Chondrocyte (in vitro differentiated cells): ENCODE results near the gene SVIL. TPM values are rescaled to one million over a fixed set of nuclear protein-coding genes. Genes with fewer than 3 reads are reported as not detected.
A peak's percentile ranks its signal among the peaks of the same experiment; 100 is the strongest.

Source experiments
- DNase-seq: peaks from one replicate; pipeline ENCODE4 v3.0.0; 2021; ENCODE audit warnings: mixed read lengths, low spot score
- H3K27ac Mint-ChIP-seq: one replicate; pipeline ENCODE4 v1.8.0; 2021; ENCODE audit warnings: mild to moderate bottlenecking, moderate library complexity, mixed read lengths; ENCODE audit not compliant: unreplicated experiment
- H3K27me3 Mint-ChIP-seq: 2 replicates; pipeline ENCODE4 v1.8.0; 2021; ENCODE audit warnings: low read depth, mixed read lengths
- H3K36me3 Mint-ChIP-seq: 2 replicates; pipeline ENCODE4 v1.8.0; 2021; ENCODE audit warnings: low read depth, mixed read lengths
- H3K4me1 Mint-ChIP-seq: 2 replicates; pipeline ENCODE4 v1.8.0; 2021; ENCODE audit warnings: low read depth, mild to moderate bottlenecking, mixed read lengths
- H3K4me3 Mint-ChIP-seq: one replicate; pipeline ENCODE4 v1.8.0; 2021; ENCODE audit warnings: mild to moderate bottlenecking, moderate library complexity, mixed read lengths; ENCODE audit not compliant: unreplicated experiment
- H3K9me3 Mint-ChIP-seq: 2 replicates; pipeline ENCODE4 v1.8.0; 2021; ENCODE audit warnings: low read depth, mixed read lengths
- total RNA-seq: library from RNA; stranded (reverse); gene quantifications from 3 replicates; pipeline ENCODE4 v1.2.1, GENCODE V29; 2021
- TF ChIP-seq, protein P1 (sequence below): fragments of 200-600 bp; sonication (generic); IDR thresholded peaks from 2 replicates; pipeline ENCODE4 v1.5.0; 2021; ENCODE audit warnings: antibody characterized with exemption, mild to moderate bottlenecking, moderate library complexity

The SVIL gene
- total RNA-seq, 1 donor from 2014 or later: 112 TPM

DNA sequence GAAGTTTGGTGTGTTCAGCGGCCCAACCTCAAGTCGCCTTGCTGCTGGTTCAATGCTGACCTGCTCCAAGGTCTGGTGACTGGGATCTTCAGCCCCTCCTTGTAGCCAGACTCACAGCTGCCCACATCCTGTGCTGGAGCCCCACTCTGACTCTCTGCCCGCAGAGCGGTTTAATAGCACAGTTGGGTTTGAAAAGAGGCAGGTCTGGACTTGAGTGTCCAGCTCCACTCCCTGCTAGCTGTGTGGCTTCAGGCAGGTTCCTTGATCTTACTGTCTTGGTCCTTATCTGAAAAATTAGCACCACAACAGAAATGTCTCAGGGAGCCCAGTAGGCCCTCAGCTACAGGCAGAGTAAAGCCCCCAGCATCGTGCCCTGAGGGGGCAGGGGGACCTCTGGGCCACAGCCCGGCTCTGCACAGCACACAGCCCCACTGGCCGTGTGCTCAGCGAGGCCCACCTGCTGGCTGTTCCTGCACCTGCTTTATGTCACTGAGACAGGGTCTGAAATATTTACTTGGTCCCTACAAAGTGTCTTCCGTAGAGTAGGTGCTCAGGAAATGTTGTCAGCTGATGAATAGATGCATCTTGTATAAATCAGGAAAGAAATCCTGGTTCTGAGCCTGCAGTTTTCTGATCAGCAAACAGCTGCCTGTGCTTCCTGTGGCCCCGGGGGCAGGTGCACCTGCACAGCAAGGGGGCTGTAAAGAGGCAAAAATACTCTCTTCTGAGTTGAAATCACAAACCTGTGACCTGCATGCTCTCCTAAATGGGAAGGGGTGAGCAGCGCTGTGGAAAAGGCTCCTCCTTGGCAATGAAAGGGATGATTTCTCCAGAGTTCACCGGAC is 155.5 kb downstream of the SVIL start:
- peaks cover 14% of the 10 kb centered on the region for H3K4me1 Mint-ChIP-seq
- TF ChIP-seq, protein P1, sequence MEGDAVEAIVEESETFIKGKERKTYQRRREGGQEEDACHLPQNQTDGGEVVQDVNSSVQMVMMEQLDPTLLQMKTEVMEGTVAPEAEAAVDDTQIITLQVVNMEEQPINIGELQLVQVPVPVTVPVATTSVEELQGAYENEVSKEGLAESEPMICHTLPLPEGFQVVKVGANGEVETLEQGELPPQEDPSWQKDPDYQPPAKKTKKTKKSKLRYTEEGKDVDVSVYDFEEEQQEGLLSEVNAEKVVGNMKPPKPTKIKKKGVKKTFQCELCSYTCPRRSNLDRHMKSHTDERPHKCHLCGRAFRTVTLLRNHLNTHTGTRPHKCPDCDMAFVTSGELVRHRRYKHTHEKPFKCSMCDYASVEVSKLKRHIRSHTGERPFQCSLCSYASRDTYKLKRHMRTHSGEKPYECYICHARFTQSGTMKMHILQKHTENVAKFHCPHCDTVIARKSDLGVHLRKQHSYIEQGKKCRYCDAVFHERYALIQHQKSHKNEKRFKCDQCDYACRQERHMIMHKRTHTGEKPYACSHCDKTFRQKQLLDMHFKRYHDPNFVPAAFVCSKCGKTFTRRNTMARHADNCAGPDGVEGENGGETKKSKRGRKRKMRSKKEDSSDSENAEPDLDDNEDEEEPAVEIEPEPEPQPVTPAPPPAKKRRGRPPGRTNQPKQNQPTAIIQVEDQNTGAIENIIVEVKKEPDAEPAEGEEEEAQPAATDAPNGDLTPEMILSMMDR: no peak
- no peaks in the 10 kb centered on the region for H3K9me3 Mint-ChIP-seq
- no peak for DNase-seq
- no peak overlapping the region for H3K4me3 Mint-ChIP-seq
- H3K27me3 Mint-ChIP-seq: no peaks in the 10 kb centered on the region
- peaks cover 16% of the 10 kb centered on the region for H3K36me3 Mint-ChIP-seq
- no peak overlapping the region for H3K27ac Mint-ChIP-seq

DNA sequence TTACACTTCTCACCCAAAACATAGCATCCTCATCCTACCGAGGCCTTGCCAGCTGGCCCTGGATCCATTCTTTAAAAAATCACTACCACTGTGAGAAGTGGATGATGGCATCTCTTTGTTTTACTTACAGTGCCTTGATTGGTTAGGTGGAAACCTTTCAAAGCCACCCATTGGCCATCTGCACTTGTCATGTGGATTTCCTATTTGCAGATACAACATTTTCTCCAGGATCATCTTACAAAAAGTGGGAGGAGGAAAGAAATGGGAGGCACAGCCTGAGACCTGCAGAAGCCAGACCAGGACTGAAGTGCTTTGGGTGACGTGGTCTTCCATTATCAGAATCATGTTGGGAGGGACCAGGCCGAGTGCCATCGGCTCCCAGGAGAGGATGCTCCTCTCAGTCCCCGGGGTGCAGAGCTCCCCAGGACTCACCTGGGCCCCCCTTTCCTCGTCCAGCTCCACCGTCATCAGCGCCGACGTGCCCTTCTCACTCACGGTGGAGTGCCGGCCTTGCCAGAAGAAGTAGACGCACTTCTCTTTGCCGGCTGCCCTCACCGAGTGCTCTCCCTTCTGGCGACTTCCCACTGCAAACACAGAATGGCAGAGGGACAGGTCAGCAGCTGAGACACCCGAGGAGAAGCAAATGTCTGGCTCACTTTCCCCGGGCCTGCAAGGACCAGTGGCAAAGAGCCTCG is 161.2 kb downstream of the SVIL start:
- Mint-ChIP-seq H3K36me3 (peaks cover 30% of the 10 kb centered on the region), H3K27me3 (no peaks in the 10 kb centered on the region), H3K9me3 (no peaks in the 10 kb centered on the region), H3K4me3 (no peak overlapping the region), H3K4me1 (peaks cover 20% of the 10 kb centered on the region), H3K27ac (no peak overlapping the region)
- TF ChIP-seq, protein P1: no peak
- no peak for DNase-seq

GRCh38 chr10:29473087-29473356 is 161.7 kb downstream of the SVIL start:
- peaks cover 34% of the 10 kb centered on the region for H3K36me3 Mint-ChIP-seq
- H3K9me3 Mint-ChIP-seq: no peaks in the 10 kb centered on the region
- peaks cover 20% of the 10 kb centered on the region for H3K4me1 Mint-ChIP-seq
- H3K27ac Mint-ChIP-seq: no peak overlapping the region
- H3K27me3 Mint-ChIP-seq: no peaks in the 10 kb centered on the region
- no peak overlapping the region for H3K4me3 Mint-ChIP-seq
- TF ChIP-seq, protein P1: no peak
- DNase-seq: no peak

DNA sequence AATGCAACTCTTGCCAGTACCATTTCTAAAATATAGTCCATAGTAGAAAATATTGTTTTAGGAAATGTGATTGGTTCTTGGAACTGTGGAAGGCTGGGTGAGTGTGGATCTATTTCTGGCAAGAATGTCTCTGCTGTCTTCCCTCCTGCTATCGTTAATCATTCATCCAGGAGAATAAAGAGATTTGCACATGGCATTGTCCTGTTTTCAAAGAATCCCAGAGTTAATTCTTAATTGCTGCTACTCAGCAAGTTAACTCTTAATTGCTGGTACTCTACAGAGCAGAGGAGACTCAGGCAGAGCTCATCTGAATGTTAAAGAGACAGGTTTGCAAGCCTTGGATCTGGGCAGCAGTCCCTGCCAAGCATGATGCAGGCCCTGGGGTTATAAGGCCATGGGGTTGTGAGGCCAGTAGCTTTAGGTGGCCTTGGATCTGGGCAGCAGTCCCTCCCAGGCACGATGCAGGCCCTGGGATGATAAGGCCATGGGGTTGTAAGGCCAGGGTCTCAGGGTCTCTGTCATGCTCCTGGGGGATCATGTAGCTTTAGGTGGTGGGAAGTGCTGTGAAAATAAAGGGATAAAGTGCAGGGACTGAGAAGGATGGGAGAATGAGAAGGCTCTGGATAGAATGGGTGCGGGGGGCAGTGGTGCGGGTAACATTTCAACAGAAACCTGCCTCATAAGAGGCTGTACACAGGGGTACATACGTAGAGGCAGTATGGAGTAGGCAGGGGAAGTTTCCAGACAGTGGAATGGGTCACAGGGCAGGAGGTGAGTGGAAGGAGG is 162.3 kb downstream of the SVIL start:
- TF ChIP-seq, protein P1: no peak
- H3K36me3 Mint-ChIP-seq: peaks cover 36% of the 10 kb centered on the region
- H3K27me3 Mint-ChIP-seq: no peaks in the 10 kb centered on the region
- H3K9me3 Mint-ChIP-seq: no peaks in the 10 kb centered on the region
- H3K4me3 Mint-ChIP-seq: no peak overlapping the region
- peaks cover 20% of the 10 kb centered on the region for H3K4me1 Mint-ChIP-seq
- peak overlapping the region; percentile 34 for H3K27ac Mint-ChIP-seq
- no peak for DNase-seq

GRCh38 chr10:29471544-29471859 is 163.3 kb downstream of the SVIL start:
- H3K27ac Mint-ChIP-seq: peak overlapping the region; percentile 34

More at GRCh38 chr10:29471544-29471859, 163.3 kb downstream of the SVIL start:
- TF ChIP-seq, protein P1: no peak
- Mint-ChIP-seq H3K9me3 (no peaks in the 10 kb centered on the region), H3K36me3 (peaks cover 42% of the 10 kb centered on the region), H3K4me3 (no peak overlapping the region), H3K4me1 (peaks cover 20% of the 10 kb centered on the region), H3K27me3 (no peaks in the 10 kb centered on the region)
- no peak for DNase-seq
